ENCODE results near the gene FMO1. TPM values are rescaled to one million over a fixed set of nuclear protein-coding genes. Genes with fewer than 3 reads are reported as not detected.

The FMO1 gene
- not detected for total RNA-seq

DNA sequence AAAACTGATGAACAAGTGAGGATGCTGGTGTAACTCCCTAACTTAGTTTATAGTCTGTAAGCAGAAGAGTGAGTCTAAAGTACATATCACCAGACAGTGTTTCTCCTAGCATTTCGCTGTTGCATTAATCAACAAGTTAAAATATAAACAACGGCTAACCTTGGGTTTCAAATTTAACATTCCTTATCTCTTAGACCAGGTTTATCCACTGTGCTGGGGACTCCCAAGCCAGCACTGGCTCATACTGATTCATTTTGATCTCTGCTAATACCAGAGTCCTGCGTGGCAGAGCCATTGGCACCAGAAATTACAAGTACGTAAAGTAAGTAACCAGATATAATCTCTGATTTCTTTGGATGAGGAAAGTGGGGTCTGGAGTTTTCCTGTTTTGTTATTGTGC, at the start of gene FMO1:
TSS of gene FMO1 (plus strand) at position 193 of the 400 bp plus-strand sequence. CDS start 9,594 bp downstream, outside the sequence.
- Mint-ChIP-seq H3K4me1 (ENCODE audit: low read depth in 2 of 2) (peaks cover 0 to 3% of the 10 kb centered on the region in 2 donors), H3K27ac (no peak within 1 kb of the TSS), H3K36me3 (no peaks in the 10 kb centered on the region), H3K9me3 (no peaks in the 10 kb centered on the region), H3K27me3 (peaks cover 28 to 36% of the 10 kb centered on the region in 2 donors), H3K4me3 (no peak within 1 kb of the TSS)
- no peak for DNase-seq (ENCODE audit: low spot score)
- ATAC-seq = no peak

DNA sequence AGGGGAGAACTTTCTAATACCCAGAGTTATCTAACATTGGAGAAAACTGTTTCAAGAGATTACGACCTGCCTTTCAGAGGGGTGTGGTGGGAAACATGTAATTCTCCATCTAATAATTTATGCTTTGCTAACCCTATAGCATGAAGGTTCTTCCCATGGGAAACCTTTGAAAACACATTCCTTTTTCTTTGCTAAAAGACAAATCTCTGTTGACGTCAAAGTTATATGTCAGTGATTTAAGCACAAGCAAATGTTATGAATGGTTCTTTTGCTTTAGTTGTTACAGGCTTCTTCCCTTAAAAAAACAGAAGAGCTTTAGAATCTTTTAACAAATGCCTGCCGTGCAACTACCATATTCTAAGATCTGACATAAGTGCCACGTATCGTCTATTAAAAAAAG, 44.0 kb upstream of the FMO1 start:
- DNase-seq (ENCODE audit: low spot score) = no peak
- no peaks in the 10 kb centered on the region for H3K4me1 Mint-ChIP-seq (ENCODE audit: low read depth in 2 of 2)
- peaks cover 6 to 32% of the 10 kb centered on the region in 2 donors for H3K27me3 Mint-ChIP-seq
- H3K27ac Mint-ChIP-seq = no peak overlapping the region
- no peak overlapping the region for H3K4me3 Mint-ChIP-seq
- no peak for ATAC-seq
- no peaks in the 10 kb centered on the region for H3K9me3 Mint-ChIP-seq
- no peaks in the 10 kb centered on the region for H3K36me3 Mint-ChIP-seq

- H3K27ac Mint-ChIP-seq = no peak overlapping the region
- no peaks in the 10 kb centered on the region for H3K36me3 Mint-ChIP-seq
- no peaks in the 10 kb centered on the region for H3K9me3 Mint-ChIP-seq
These were observed 41.9 kb upstream of the FMO1 start for GRCh38 chr1:171206204-171206977.

GRCh38 chr1:171206978-171207355, 41.3 kb upstream of the FMO1 start:
- Mint-ChIP-seq H3K36me3 (no peaks in the 10 kb centered on the region), H3K27me3 (peaks cover 6 to 32% of the 10 kb centered on the region in 2 donors), H3K9me3 (no peaks in the 10 kb centered on the region), H3K4me3 (no peak overlapping the region), H3K27ac (no peak overlapping the region), H3K4me1 (ENCODE audit: low read depth in 2 of 2) (no peaks in the 10 kb centered on the region)
- ATAC-seq = peak in 1 of 2 donors; percentile 20
- no peak for DNase-seq (ENCODE audit: low spot score)

More at GRCh38 chr1:171206204-171206977, 41.9 kb upstream of the FMO1 start:
- H3K4me3 Mint-ChIP-seq = no peak overlapping the region
- no peaks in the 10 kb centered on the region for H3K4me1 Mint-ChIP-seq (ENCODE audit: low read depth in 2 of 2)
- DNase-seq (ENCODE audit: low spot score) (no peak), ATAC-seq (no peak)
- H3K27me3 Mint-ChIP-seq = peaks cover 6 to 32% of the 10 kb centered on the region in 2 donors

DNA sequence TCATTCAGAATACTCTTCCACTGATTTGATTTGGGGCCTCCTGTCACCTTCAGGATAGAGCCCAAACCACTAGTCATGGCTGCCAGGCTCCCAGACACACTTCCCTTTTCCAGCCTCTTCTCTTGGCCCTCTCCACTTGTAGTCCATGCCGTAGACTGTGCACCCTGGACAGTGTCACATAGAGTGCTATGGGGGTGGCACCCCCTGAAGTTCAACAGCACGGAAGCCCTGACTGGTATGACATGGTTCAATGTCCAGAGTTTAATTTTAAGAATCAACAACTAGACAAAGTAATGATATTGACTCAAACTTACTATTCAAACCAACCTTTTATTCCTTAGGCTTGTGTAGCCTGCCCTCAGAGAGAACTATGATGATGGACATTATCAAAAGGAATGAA, 40.9 kb upstream of the FMO1 start:
- Mint-ChIP-seq H3K27ac (no peak overlapping the region), H3K36me3 (no peaks in the 10 kb centered on the region), H3K4me1 (ENCODE audit: low read depth in 2 of 2) (no peaks in the 10 kb centered on the region), H3K4me3 (no peak overlapping the region), H3K9me3 (no peaks in the 10 kb centered on the region), H3K27me3 (peaks cover 6 to 32% of the 10 kb centered on the region in 2 donors)
- DNase-seq (ENCODE audit: low spot score) = no peak
- peak in 1 of 2 donors; percentile 36 for ATAC-seq

DNA sequence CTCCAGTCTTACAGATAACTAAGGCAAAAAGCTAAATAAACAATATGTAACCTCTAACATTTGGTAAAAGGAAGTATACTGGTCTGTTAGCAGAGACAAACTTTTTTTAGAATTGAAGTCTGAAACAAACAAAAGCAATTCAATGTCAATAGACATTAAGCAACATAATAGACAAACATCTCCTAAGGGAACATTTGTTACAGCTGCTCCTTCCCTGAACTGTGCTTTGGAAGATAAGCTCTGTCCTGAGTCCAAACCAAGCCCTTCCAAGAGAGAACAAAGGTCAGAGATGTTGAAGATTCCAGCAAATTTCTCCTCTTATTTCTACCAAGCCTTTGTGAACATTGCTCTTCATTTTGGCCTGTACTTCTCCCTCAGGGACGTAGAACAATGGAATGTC, 37.9 kb upstream of the FMO1 start:
- H3K4me1 Mint-ChIP-seq (ENCODE audit: low read depth in 2 of 2) = no peaks in the 10 kb centered on the region
- no peaks in the 10 kb centered on the region for H3K9me3 Mint-ChIP-seq
- H3K27me3 Mint-ChIP-seq = peaks cover 6 to 32% of the 10 kb centered on the region in 2 donors
- H3K36me3 Mint-ChIP-seq = no peaks in the 10 kb centered on the region
- no peak overlapping the region for H3K27ac Mint-ChIP-seq
- ATAC-seq (no peak), DNase-seq (ENCODE audit: low spot score) (no peak)
- no peak overlapping the region for H3K4me3 Mint-ChIP-seq

GRCh38 chr1:171212607-171213351, 35.5 kb upstream of the FMO1 start:
- ATAC-seq (no peak), DNase-seq (ENCODE audit: low spot score) (no peak)
- Mint-ChIP-seq H3K4me1 (ENCODE audit: low read depth in 2 of 2) (no peaks in the 10 kb centered on the region), H3K9me3 (no peaks in the 10 kb centered on the region), H3K4me3 (no peak overlapping the region), H3K36me3 (no peaks in the 10 kb centered on the region), H3K27ac (no peak overlapping the region), H3K27me3 (peaks cover 0 to 8% of the 10 kb centered on the region in 2 donors)

- Mint-ChIP-seq H3K27ac (no peak overlapping the region), H3K27me3 (peaks cover 3 to 9% of the 10 kb centered on the region in 2 donors), H3K4me1 (ENCODE audit: low read depth in 2 of 2) (no peaks in the 10 kb centered on the region), H3K4me3 (no peak overlapping the region), H3K9me3 (no peaks in the 10 kb centered on the region), H3K36me3 (no peaks in the 10 kb centered on the region)
- ATAC-seq (no peak), DNase-seq (ENCODE audit: low spot score) (no peak)
These were observed 34.5 kb upstream of the FMO1 start for GRCh38 chr1:171213559-171214454.

DNA sequence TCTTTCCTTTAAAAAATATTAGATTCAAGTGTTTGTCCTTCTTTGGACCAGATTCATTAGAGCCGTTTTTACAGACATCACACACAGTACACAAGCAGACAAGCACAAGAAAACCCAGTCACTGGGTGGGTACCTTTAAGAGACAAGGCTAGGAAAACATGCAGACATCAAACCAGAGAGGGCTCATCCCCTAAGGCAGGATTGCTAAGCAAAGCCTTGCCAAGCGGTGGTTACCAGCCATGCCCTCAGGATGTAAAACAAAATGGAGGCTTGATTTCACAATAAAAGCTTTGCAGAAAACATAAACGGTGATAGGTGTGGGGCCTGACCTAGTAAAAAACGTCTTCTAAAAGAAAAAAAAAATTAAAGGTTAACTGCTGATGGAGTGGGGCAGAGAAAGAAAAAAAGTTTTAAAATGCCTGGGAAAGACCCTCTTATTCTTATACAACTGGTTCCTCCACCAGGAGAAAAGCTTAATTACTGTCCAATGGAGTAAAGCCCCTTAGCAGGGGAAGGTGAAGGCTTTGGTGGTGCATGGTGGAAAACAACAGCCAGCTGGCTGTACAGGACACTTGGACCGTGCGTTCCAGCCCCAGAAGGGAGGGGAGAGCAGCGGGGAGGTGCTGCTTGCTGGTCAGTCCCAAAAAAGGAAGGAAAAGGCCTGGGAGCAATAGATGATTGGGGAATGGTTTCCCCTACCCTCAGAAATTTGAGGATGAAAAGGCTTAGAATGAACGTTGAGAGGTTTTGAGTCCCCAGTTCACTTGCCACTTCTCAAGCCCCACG, 30.4 kb upstream of the FMO1 start:
- Mint-ChIP-seq H3K27ac (no peak overlapping the region), H3K9me3 (no peaks in the 10 kb centered on the region), H3K36me3 (no peaks in the 10 kb centered on the region), H3K4me1 (ENCODE audit: low read depth in 2 of 2) (no peaks in the 10 kb centered on the region), H3K4me3 (no peak overlapping the region), H3K27me3 (peaks cover 11 to 29% of the 10 kb centered on the region in 2 donors)
- ATAC-seq (no peak), DNase-seq (ENCODE audit: low spot score) (no peak)

- Mint-ChIP-seq H3K9me3 (no peaks in the 10 kb centered on the region), H3K27ac (no peak overlapping the region), H3K4me3 (no peak overlapping the region), H3K36me3 (no peaks in the 10 kb centered on the region), H3K4me1 (ENCODE audit: low read depth in 2 of 2) (no peaks in the 10 kb centered on the region), H3K27me3 (peaks cover 11 to 29% of the 10 kb centered on the region in 2 donors)
- no peak for DNase-seq (ENCODE audit: low spot score)
- no peak for ATAC-seq
These were observed 29.6 kb upstream of the FMO1 start for GRCh38 chr1:171218661-171219060.

- Mint-ChIP-seq H3K27ac (no peak overlapping the region), H3K27me3 (peaks cover 11 to 29% of the 10 kb centered on the region in 2 donors)
- ATAC-seq = no peak
These were observed 28.8 kb upstream of the FMO1 start for GRCh38 chr1:171219346-171220080.

GRCh38 chr1:171220081-171220420, 28.2 kb upstream of the FMO1 start:
- DNase-seq (ENCODE audit: low spot score) = no peak

More at GRCh38 chr1:171219346-171220080, 28.8 kb upstream of the FMO1 start:
- no peak for DNase-seq (ENCODE audit: low spot score)
- no peaks in the 10 kb centered on the region for H3K9me3 Mint-ChIP-seq
- H3K4me3 Mint-ChIP-seq = no peak overlapping the region
- H3K4me1 Mint-ChIP-seq (ENCODE audit: low read depth in 2 of 2) = no peaks in the 10 kb centered on the region
- no peaks in the 10 kb centered on the region for H3K36me3 Mint-ChIP-seq

More at GRCh38 chr1:171220081-171220420, 28.2 kb upstream of the FMO1 start:
- no peak for ATAC-seq
- Mint-ChIP-seq H3K27me3 (peaks cover 11 to 29% of the 10 kb centered on the region in 2 donors), H3K27ac (no peak overlapping the region), H3K36me3 (no peaks in the 10 kb centered on the region), H3K9me3 (no peaks in the 10 kb centered on the region), H3K4me1 (ENCODE audit: low read depth in 2 of 2) (no peaks in the 10 kb centered on the region), H3K4me3 (no peak overlapping the region)

All from natural killer cell treated with Interleukin-12 subunit alpha and Interleukin-12 subunit beta and Interleukin-15 and Interleukin-18, amount 100 ng/mL, for 72 hours (primary cell).